NCI-H187 treated with DMSO at 0.1 percent for 48 hours (cell line): ENCODE measurements around the gene KRT8.

Source experiments
- DNase-seq: peaks from one replicate; lab custom pipeline; 2025; lab: John Stamatoyannopoulos, UW

The KRT8 gene

GRCh38 chr12:52847335-52848102 is 57.4 kb downstream of the KRT8 start:
- DNase-seq = no peak
